K562 (cell line): ENCODE results near the gene ENG. TPM values are rescaled to one million over a fixed set of nuclear protein-coding genes. Genes with fewer than 3 reads are reported as not detected.

ENCODE experiments used
- ARID3B ChIP-seq: fragments of 250-450 bp; sonication (Bioruptor Pico); IDR thresholded peaks from 2 replicates; pipeline ENCODE4 v1.4.0; 2020; ENCODE audit warnings: borderline replicate concordance
- BMI1 ChIP-seq: fragments of 150-350 bp; IDR thresholded peaks from 2 replicates; pipeline ENCODE4 v1.6.1; 2014; ENCODE audit warnings: low read length
- CAMTA2 ChIP-seq: fragments of 250-450 bp; sonication (Bioruptor Pico); conservative IDR thresholded peaks from 2 replicates; pipeline ENCODE4 v1.5.1; 2022
- ELF4 ChIP-seq: fragments of 450-650 bp; formaldehyde crosslinking; IDR thresholded peaks from 2 replicates; pipeline ENCODE4 v1.4.0; 2022; ENCODE audit warnings: missing genetic modification characterization
- MAFF ChIP-seq: IDR thresholded peaks from 2 replicates; pipeline ENCODE4 v1.6.1; 2012; ENCODE audit warnings: low read length, improper control_type of control experiment
- MCM5 ChIP-seq: fragments of 450-650 bp; IDR thresholded peaks from 2 replicates; pipeline ENCODE4 v1.6.1; 2016; ENCODE audit warnings: low read depth
- MIER1 ChIP-seq: fragments of 450-650 bp; IDR thresholded peaks from 2 replicates; pipeline ENCODE4 v1.6.1; 2016; ENCODE audit warnings: antibody characterized with exemption, mild to moderate bottlenecking, low read depth
- NFE2 ChIP-seq: IDR thresholded peaks from 2 replicates; pipeline ENCODE4 v1.6.1; 2014; ENCODE audit warnings: antibody characterized with exemption, low read depth
- NFE2L1 ChIP-seq: fragments of 450-650 bp; IDR thresholded peaks from 2 replicates; pipeline ENCODE4 v1.6.1; 2016; ENCODE audit warnings: missing genetic modification characterization, low read depth, mild to moderate bottlenecking, missing compliant biosample characterization, moderate library complexity, borderline replicate concordance
- PCBP2 ChIP-seq: fragments of 200-400 bp; formaldehyde crosslinking; IDR thresholded peaks from 2 replicates; pipeline ENCODE4 v1.6.1; 2018; ENCODE audit warnings: low read length, low read depth, mild to moderate bottlenecking, moderate library complexity; ENCODE audit not compliant: poor library complexity, severe bottlenecking
- RFX5 ChIP-seq: IDR thresholded peaks from 2 replicates; pipeline ENCODE4 v1.6.1; 2011; ENCODE audit warnings: low read depth, mild to moderate bottlenecking, improper control_type of control experiment, low read length
- SIN3A ChIP-seq, 2 experiments: fragments of 150-350 bp in 1 of 2; IDR thresholded peaks; 2 replicates each; pipeline ENCODE4 v1.6.1; 2011 to 2016; ENCODE audit warnings: borderline replicate concordance in 2 of 2, low read depth in 2 of 2, low read length in 2 of 2, mild to moderate bottlenecking in 2 of 2, moderate library complexity in 2 of 2; ENCODE audit not compliant: control insufficient read depth in 1 of 2
- SOX6 ChIP-seq: fragments of 450-650 bp; IDR thresholded peaks from 2 replicates; pipeline ENCODE4 v1.6.1; 2014; ENCODE audit warnings: mild to moderate bottlenecking
- SRF ChIP-seq, 2 experiments: fragments of 250-450, 450-650 bp in 1 of 2; sonication (Bioruptor Pico) in 1 of 2; sonication (generic) in 1 of 2; formaldehyde crosslinking; IDR thresholded peaks; 2 replicates each; pipeline versions ENCODE4 v1.5.0 to v1.5.1; 2020 to 2022; ENCODE audit warnings: mild to moderate bottlenecking in 1 of 2, missing genetic modification reagents in 1 of 2
- STAT5B ChIP-seq: fragments of 250-450 bp; sonication (Bioruptor Pico); IDR thresholded peaks from 2 replicates; pipeline ENCODE4 v1.8.0; 2021; ENCODE audit warnings: mild to moderate bottlenecking, inconsistent platforms
- TCF3 ChIP-seq: sonication (generic); formaldehyde crosslinking; IDR thresholded peaks from 2 replicates; pipeline ENCODE4 v1.4.0; 2020; ENCODE audit warnings: mild to moderate bottlenecking, missing genetic modification reagents
- ZBTB34 ChIP-seq: fragments of 250-450 bp; sonication (Bioruptor Pico); IDR thresholded peaks from 2 replicates; pipeline ENCODE4 v1.8.0; 2021; ENCODE audit warnings: mild to moderate bottlenecking, moderate library complexity
- ZNF134 ChIP-seq: fragments of 250-450 bp; sonication (Bioruptor Pico); conservative IDR thresholded peaks from 2 replicates; pipeline ENCODE4 v1.4.0; 2020
- ZNF263 ChIP-seq: sonication (generic); formaldehyde crosslinking; IDR thresholded peaks from 2 replicates; pipeline ENCODE4 v1.8.0; 2022; ENCODE audit warnings: mild to moderate bottlenecking, missing genetic modification reagents, borderline replicate concordance
- ZNF395 ChIP-seq: fragments of 200-800 bp; sonication (Bioruptor generic); IDR thresholded peaks from 2 replicates; pipeline ENCODE4 v1.6.1; 2017; ENCODE audit warnings: missing genetic modification characterization, missing compliant biosample characterization
- ZNF830 ChIP-seq: fragments of 250-450 bp; sonication (Bioruptor Pico); IDR thresholded peaks from 2 replicates; pipeline ENCODE4 v1.5.0; 2021; ENCODE audit warnings: mild to moderate bottlenecking
- polyA plus RNA-seq, 8 experiments: library from polyadenylated mRNA; depleted of rRNA in 4 of 8; stranded (reverse) in 5 of 8; unstranded in 3 of 8; fragments of >200 nt; fragmentation: Nextera tagmentation in 2 of 8; fragmentation: Illumina TruSeq in 1 of 8; extraction: Ambion mirVana in 2 of 8; extraction: Trizol in 1 of 8; gene quantifications; 2 replicates each; pipeline versions ENCODE4 v1.2.1 to v1.2.3, GENCODE V29; 2011 to 2014; ENCODE audit warnings: inconsistent platforms in 1 of 8, missing spikeins in 1 of 8
- total RNA-seq, 7 experiments: library from RNA; depleted of rRNA in 6 of 7; stranded (reverse); fragments of >200 nt in 6 of 7; fragmentation: Illumina TruSeq in 2 of 7; extraction: Trizol in 2 of 7; gene quantifications; 2 replicates each; pipeline versions ENCODE4 v1.2.1 to v1.2.3, GENCODE V29; 2011 to 2021; ENCODE audit warnings: low replicate concordance in 1 of 7
- TF ChIP-seq, protein P1 (sequence below): fragments of 150-350 bp; conservative IDR thresholded peaks from 2 replicates; pipeline ENCODE4 v1.6.1; 2014; ENCODE audit warnings: low read length

The ENG gene
- total and polyA plus RNA-seq, 9 of the 15 experiments (the other 6 are each of a cell fraction or from before 2014, with no cell fraction given), result 0.04 to 0.40 (median 0.14) TPM; not detected in 1

- TF ChIP-seq STAT5B (CRISPR knock-in tag) (no peak), ARID3B (no peak), ELF4 (CRISPR knock-in tag) (no peak), BMI1 (no peak), ZNF134 (CRISPR knock-in tag) (no peak), PCBP2 (no peak), NFE2 (no peak), MAFF (peak; percentile 32; the same call in 1 of the 2 replicates), TCF3 (CRISPR knock-in tag) (0 out of 2 replicates have a peak, but pooled peaks have one; percentile 33), ZNF395 (CRISPR knock-in tag) (no peak), CAMTA2 (CRISPR knock-in tag) (no peak), MCM5 (no peak), ZNF263 (CRISPR knock-in tag) (no peak), ZBTB34 (CRISPR knock-in tag) (no peak), RFX5 (no peak), ZNF830 (CRISPR knock-in tag) (no peak), MIER1 (no peak), SOX6 (no peak), SIN3A (IDR thresholded peaks at IDR 0.05; ENCODE audit: borderline replicate concordance in 2 of 2, control insufficient read depth in 1 of 2, low read depth in 2 of 2, low read length in 2 of 2) (no peak), SRF (CRISPR knock-in tag; IDR thresholded peaks at IDR 0.05) (no peak), NFE2L1 (no peak)
- TF ChIP-seq, protein P1, sequence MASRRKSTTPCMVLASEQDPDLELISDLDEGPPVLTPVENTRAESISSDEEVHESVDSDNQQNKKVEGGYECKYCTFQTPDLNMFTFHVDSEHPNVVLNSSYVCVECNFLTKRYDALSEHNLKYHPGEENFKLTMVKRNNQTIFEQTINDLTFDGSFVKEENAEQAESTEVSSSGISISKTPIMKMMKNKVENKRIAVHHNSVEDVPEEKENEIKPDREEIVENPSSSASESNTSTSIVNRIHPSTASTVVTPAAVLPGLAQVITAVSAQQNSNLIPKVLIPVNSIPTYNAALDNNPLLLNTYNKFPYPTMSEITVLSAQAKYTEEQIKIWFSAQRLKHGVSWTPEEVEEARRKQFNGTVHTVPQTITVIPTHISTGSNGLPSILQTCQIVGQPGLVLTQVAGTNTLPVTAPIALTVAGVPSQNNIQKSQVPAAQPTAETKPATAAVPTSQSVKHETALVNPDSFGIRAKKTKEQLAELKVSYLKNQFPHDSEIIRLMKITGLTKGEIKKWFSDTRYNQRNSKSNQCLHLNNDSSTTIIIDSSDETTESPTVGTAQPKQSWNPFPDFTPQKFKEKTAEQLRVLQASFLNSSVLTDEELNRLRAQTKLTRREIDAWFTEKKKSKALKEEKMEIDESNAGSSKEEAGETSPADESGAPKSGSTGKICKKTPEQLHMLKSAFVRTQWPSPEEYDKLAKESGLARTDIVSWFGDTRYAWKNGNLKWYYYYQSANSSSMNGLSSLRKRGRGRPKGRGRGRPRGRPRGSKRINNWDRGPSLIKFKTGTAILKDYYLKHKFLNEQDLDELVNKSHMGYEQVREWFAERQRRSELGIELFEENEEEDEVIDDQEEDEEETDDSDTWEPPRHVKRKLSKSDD, result no peak
Measured at GRCh38 chr9:127792417-127793031, 61.9 kb downstream of the ENG start (continued).
